Stimulated activated effector memory CD8-positive, alpha-beta T cell treated with anti-CD3 and anti-CD28 coated beads, Interleukin-12 subunit alpha, Interleukin-12 subunit beta, amount 100 ng/mL, for 72 hours (primary cell): ENCODE measurements around the gene C7orf57.

Experiments
- ATAC-seq: fragments of 150-1000 bp; cut with Tn5 transposase; 2 replicates; pipeline ENCODE4 v1.10.0; 2021
- DNase-seq, 2 donors: peaks; one replicate each; pipeline ENCODE4 v3.0.0; 2021 to 2022; ENCODE audit warnings: low spot score in 2 of 2
- H3K27ac Mint-ChIP-seq: one replicate; pipeline ENCODE4 v1.8.0; 2022; ENCODE audit warnings: mild to moderate bottlenecking, mixed read lengths
- H3K36me3 Mint-ChIP-seq: one replicate; pipeline ENCODE4 v1.8.0; 2022; ENCODE audit warnings: mild to moderate bottlenecking, mixed read lengths
- H3K4me1 Mint-ChIP-seq: one replicate; pipeline ENCODE4 v1.8.0; 2022; ENCODE audit warnings: mixed read lengths
- H3K4me3 Mint-ChIP-seq: one replicate; pipeline ENCODE4 v1.8.0; 2022; ENCODE audit warnings: mild to moderate bottlenecking, mixed read lengths
- H3K9me3 Mint-ChIP-seq: one replicate; pipeline ENCODE4 v1.8.0; 2022; ENCODE audit warnings: mixed read lengths

The C7orf57 gene

DNA sequence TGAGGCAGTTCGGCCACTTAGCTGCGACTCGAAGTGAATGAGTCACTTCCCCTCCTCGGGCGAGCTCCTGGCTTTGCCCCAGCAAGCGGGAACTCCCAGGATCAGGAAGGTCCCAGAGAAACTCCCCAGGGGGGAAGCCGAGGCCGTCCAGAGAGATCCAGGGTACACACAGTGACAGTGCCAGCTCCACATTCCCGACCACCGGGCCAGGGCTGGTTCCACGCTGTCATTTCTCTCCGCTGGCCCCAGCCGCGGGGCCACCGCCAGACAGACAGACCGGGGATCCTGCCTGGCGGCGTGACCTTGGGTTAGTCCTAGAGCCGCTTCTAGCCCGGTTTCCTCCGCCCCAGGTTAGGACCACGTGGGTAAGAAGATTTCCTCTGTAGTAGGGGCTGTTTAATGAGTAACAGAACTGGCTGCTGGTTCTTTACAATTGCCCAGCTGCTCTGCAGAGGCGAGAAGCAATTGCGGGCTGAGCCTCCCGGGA, 53.3 kb downstream of the C7orf57 start:
- DNase-seq, result peak; percentile 77 to 93
- peaks cover 65% of the 10 kb centered on the region for H3K36me3 Mint-ChIP-seq
- peaks cover 70% of the 10 kb centered on the region for H3K4me1 Mint-ChIP-seq
- peak overlapping the region; percentile 78 for H3K4me3 Mint-ChIP-seq
- peak; percentile 80 for ATAC-seq
- peak overlapping the region; percentile 96 for H3K27ac Mint-ChIP-seq
- H3K9me3 Mint-ChIP-seq, result no peaks in the 10 kb centered on the region

DNA sequence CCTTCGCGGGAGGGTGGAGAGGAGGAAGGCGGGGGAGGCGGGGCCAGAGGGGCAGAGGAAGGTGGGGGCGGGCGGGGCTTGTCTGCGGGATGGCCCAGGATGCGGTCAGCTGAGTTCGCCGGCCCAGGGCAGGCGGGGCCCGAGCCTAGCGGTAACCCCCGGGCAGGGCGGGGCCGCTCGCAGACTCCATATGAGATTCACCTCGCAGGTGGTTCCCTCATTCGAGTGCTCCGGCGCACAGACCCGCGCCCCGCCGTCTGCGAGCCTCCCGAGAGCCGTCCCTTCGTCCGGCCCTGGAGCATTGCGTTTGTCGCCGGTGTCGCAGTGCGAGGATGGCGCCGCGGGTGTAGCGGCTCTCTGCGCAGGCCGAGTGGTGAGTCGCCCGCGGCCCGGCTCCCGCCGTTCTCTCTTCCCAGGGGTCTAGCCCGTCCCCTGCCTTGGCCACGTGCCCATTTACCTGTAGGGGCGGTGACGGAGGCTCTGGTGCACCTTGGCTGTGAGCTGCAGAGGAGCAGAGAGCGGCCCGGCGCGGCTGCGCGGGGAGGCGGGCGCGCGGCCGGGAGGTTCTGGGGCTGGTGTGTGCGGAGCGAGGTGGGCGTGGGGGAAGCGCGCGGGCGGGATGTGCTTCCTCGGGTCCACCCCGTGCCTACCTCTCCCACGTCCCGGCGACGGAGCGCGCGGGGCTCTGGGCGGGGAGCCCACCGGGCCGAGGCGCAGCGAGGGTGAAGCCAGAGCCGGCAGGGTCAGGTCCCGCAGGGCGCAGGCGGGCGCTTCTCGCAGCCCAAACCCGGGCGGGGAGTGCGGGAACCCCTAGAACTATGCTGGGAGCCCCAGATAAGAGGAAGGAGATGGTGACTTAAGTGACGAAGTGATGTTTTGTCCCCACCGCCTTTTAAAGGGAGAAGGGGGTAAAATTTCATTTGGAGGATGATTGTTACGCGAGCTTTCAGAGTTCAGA, 54.0 kb downstream of the C7orf57 start, which contains the start of gene UPP1:
Gene UPP1 (plus strand): TSS at position 220 of the 958 bp plus-strand sequence. CDS start 5,519 bp downstream, outside the sequence.
- peak; percentile 80 for ATAC-seq
- DNase-seq, result no peak
- H3K4me3 Mint-ChIP-seq, result peak within 1 kb of the TSS; percentile 78
- peaks cover 74% of the 10 kb centered on the region for H3K4me1 Mint-ChIP-seq
- no peaks in the 10 kb centered on the region for H3K9me3 Mint-ChIP-seq
- peaks cover 68% of the 10 kb centered on the region for H3K36me3 Mint-ChIP-seq
- H3K27ac Mint-ChIP-seq, result peak within 1 kb of the TSS; percentile 96

DNA sequence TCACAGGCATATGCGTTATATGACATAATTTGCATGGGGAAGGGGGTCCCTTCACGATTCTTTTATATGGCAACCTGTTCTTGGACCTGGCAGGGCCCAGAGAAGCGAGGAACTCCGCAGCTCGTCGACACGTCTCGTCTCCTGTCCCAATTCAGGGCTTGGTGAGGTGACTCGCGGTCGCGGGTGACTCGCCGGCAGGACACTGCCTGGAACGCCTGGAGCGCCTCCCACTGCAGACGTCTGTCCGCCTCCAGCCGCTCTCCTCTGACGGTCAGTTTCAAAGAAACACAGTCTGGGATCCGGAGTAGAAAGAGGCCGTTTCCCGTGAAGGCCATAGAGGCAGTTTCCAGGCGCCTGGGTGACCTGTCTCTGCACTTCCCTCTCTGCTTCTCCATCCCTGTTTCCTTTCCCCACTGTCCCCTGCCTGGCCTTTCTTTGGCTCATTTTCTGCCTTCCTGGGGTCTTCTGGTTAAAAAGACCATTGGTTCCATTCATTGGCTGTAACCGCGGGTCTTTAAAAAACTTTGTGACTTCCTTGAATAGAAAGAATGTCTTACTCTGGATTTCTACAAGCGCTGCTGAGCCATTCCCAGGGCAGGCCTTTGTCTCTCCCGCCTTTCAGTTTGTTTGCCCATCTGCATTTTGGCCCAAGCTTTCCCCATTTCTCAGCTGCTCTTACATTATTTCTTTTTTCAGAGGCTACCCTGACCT, 54.9 kb downstream of the C7orf57 start:
- peak overlapping the region; percentile 78 for H3K4me3 Mint-ChIP-seq
- no peaks in the 10 kb centered on the region for H3K9me3 Mint-ChIP-seq
- peaks cover 70% of the 10 kb centered on the region for H3K36me3 Mint-ChIP-seq
- DNase-seq, result peak in 1 of 2 donors; percentile 52
- peak overlapping the region; percentile 96 for H3K27ac Mint-ChIP-seq
- ATAC-seq, result no peak
- H3K4me1 Mint-ChIP-seq, result peaks cover 74% of the 10 kb centered on the region

DNA sequence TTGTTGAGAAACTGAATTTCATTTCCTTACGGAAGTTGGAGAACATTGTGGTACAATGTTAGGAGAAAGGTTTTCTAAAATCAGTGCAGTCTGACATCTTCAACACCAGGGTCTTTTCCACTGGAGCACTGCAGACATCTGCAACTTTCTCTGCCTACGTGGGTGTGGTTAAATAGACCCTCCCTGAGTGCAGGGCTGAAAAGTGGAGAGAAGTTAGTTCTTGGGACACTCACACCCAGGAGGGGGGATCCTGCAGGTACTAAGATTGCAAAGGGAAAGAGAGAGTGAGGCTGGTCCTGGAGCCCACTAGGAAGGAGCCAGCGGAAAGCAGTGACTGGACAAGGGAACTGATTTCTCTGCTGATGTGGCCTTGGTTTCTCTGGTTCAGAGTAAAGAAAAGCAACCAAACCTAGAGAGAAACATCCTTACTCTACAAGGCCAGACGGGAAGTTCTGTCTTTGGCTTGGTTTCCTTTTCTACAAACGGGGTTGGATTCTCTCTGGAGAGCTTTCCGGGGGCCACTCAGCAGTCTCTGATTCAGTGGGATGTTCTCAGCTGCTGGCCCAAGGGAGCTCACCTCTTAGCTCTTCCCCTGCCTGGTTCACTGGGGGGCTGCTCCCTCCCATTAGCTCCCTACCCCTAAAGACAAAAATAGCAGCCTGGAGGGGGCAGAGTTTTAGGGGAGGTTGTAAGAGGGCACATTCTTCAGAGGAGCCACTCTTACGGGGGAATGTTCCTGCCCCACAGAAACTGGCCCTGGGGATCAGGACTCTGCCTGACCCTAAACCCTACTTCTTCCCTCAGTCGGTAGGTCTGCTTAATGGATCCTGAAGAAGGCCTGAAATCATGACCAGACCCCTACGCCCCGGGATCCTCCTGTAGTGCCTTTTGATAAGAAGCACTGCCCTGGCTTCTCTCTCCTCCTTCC, 56.4 kb downstream of the C7orf57 start:
- Mint-ChIP-seq H3K27ac (peak overlapping the region; percentile 96), H3K9me3 (no peaks in the 10 kb centered on the region), H3K36me3 (peaks cover 85% of the 10 kb centered on the region), H3K4me3 (peak overlapping the region; percentile 78), H3K4me1 (peaks cover 73% of the 10 kb centered on the region)
- peak in 1 of 2 donors; percentile 48 for DNase-seq
- ATAC-seq, result no peak

DNA sequence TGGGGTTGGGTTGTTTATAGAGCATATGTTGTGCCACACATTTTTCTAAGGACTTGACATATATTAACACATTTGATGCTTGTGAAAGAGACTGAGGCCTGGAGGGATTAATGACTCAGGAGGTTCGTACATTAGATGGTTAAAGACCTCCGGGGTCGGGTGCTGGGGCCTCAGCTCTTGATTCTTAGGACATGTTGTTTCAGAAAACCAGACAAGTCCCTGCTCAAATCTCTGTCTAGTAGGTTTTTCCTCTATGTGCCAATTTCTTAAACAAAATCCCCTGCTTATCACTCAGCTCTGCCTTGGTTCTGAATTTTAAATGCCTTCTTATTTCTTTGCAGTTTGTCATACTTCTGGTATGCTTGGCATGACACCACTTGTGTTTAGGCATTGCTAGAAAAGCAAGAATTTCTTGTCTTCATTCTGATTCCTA, 59.5 kb downstream of the C7orf57 start:
- Mint-ChIP-seq H3K27ac (peak overlapping the region; percentile 96), H3K4me3 (peak overlapping the region; percentile 78), H3K4me1 (peaks cover 97% of the 10 kb centered on the region), H3K9me3 (no peaks in the 10 kb centered on the region), H3K36me3 (peaks cover 100% of the 10 kb centered on the region)
- no peak for ATAC-seq
- DNase-seq, result no peak

DNA sequence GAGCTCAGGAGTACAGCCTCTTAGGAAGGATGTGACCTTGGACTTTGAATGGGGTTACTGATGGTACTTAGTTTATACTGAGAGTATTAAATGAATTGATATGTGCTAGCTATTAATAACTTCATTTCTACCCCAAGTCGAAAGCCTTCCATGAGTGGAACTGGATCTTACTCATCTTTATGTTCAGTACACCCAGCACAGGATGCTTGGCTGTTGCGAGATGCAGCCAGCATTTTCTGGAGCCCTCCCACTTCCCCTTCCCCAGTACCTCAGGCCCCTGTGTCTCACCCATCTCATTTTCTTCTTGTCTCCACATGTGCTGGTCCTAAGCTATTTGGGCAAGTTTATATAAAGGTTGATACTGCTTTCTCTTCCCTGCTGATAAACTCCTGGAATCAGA, 60.9 kb downstream of the C7orf57 start:
- Mint-ChIP-seq H3K4me1 (peaks cover 84% of the 10 kb centered on the region), H3K36me3 (peaks cover 100% of the 10 kb centered on the region), H3K4me3 (peak overlapping the region; percentile 78), H3K9me3 (no peaks in the 10 kb centered on the region), H3K27ac (peak overlapping the region; percentile 96)
- ATAC-seq, result peak; percentile 67
- peak in 1 of 2 donors; percentile 55 for DNase-seq

DNA sequence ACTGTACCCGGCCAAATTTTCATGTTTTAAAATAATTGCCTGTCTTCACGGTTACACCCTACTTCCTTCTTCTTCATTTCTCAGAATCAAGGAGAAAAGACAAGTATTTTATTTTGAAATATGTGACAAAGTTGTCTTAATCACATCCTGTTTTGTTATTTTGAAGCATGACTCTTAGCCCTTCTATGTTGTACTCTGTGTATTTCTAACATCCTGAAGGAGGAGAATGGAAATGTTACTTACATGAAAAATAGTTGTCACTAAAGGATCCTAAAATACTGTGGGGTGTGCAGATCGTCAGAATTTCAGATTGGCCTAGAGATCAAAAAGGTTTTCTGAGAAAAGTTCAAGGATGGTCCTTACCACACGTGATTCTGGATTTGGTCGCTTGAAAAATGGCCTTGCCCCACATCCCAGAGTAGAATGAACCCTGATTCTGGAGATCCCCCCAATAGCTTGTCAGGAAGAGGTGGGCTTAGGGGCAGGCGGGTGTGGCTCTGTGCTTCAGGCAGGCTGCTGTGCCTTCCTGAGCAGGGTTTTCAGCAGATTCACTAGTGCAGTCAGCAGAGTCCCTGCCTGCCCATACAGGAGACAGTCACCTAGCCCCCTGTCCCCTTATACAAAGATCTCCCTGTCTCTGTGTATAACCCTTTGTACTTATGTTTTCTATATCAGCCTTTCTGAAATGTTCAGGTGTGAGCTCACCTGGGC, 62.3 kb downstream of the C7orf57 start:
- DNase-seq (no peak), ATAC-seq (peak; percentile 76)
- Mint-ChIP-seq H3K36me3 (peaks cover 100% of the 10 kb centered on the region), H3K9me3 (no peaks in the 10 kb centered on the region), H3K4me1 (peaks cover 80% of the 10 kb centered on the region), H3K4me3 (peak overlapping the region; percentile 78), H3K27ac (peak overlapping the region; percentile 96)

- no peak for ATAC-seq
- no peak for DNase-seq
- Mint-ChIP-seq H3K9me3 (no peaks in the 10 kb centered on the region), H3K27ac (peak overlapping the region; percentile 96), H3K36me3 (peaks cover 100% of the 10 kb centered on the region), H3K4me1 (peaks cover 70% of the 10 kb centered on the region), H3K4me3 (peak overlapping the region; percentile 78)
Observed at GRCh38 chr7:48098846-48099245, 63.5 kb downstream of the C7orf57 start.

DNA sequence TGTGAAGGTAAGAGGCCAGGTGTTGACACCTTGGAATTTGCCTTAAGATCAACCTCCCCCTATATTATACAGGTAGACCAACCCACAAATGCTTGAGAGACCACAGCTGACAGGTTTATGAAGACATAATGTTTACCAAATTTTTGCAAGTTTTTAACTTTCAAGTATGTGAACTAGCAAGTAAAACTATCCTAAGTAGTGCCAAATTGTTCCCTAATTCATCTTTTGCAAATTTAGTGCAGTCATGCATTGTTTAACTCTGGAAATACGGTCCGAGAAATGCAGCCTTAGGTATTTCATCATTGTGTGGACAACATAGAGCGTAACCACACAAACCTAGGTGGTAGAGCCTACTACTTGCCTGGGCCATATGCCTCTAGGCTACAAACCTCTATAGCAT, 64.4 kb downstream of the C7orf57 start:
- no peak for ATAC-seq
- DNase-seq, result no peak
- H3K27ac Mint-ChIP-seq, result peak overlapping the region; percentile 96
- H3K4me3 Mint-ChIP-seq, result peak overlapping the region; percentile 78
- peaks cover 64% of the 10 kb centered on the region for H3K4me1 Mint-ChIP-seq
- peaks cover 100% of the 10 kb centered on the region for H3K36me3 Mint-ChIP-seq
- no peaks in the 10 kb centered on the region for H3K9me3 Mint-ChIP-seq

DNA sequence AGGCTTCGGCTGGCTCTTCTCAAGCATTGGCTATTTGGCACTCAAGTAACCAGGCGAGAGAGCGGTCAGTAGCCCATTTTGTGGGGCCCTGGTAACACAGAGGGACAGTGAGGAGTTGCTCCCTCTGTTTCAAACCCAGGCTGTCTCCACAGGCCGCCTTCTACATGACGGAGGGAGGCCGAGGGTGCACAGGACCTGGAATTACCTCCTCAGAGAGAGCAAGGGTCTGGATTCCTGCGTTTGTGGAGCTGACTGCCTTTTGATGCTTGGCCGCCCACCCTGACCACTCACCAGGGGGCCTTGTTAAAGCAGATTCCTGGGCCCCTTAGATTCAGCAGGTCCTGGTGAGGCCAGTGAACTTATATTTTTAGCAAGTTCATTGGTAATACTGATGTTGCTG, 66.0 kb downstream of the C7orf57 start:
- peaks cover 100% of the 10 kb centered on the region for H3K36me3 Mint-ChIP-seq
- H3K9me3 Mint-ChIP-seq, result no peaks in the 10 kb centered on the region
- no peak overlapping the region for H3K4me3 Mint-ChIP-seq

DNA sequence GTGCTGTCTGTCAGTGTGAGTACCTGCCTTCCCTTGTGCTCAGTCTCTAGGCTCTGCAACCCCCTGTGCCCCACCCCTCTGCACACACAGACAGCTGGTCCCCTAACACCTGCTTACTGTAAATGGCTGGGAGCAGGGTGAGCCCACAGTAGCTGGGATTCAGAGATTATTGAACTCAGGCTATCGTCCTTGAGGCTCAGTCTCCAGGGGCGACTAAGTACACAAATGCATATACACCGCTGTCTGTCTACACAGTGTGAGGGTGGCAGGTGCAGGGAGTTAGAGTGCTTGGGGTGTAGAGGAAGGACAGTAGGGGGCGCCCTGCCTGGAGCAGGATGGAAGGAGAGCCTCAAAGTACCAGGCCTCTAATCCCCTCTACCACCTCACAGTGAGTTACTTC, 66.6 kb downstream of the C7orf57 start:
- Mint-ChIP-seq H3K4me1 (peaks cover 46% of the 10 kb centered on the region), H3K36me3 (peaks cover 100% of the 10 kb centered on the region), H3K27ac (peak overlapping the region; percentile 89), H3K9me3 (no peaks in the 10 kb centered on the region), H3K4me3 (no peak overlapping the region)
- DNase-seq, result peak in 1 of 2 donors; percentile 56
- ATAC-seq, result no peak

More for the DNA sequence above, 66.0 kb downstream of the C7orf57 start:
- ATAC-seq (no peak), DNase-seq (peak in 1 of 2 donors; percentile 35)
- Mint-ChIP-seq H3K27ac (no peak overlapping the region), H3K4me1 (peaks cover 53% of the 10 kb centered on the region)

GRCh38 chr7:48102530-48102929, 67.2 kb downstream of the C7orf57 start:
- H3K9me3 Mint-ChIP-seq, result no peaks in the 10 kb centered on the region
- peaks cover 41% of the 10 kb centered on the region for H3K4me1 Mint-ChIP-seq
- DNase-seq (peak in 1 of 2 donors; percentile 41), ATAC-seq (no peak)
- peaks cover 100% of the 10 kb centered on the region for H3K36me3 Mint-ChIP-seq
- H3K27ac Mint-ChIP-seq, result peak overlapping the region; percentile 89
- H3K4me3 Mint-ChIP-seq, result no peak overlapping the region

- Mint-ChIP-seq H3K36me3 (peaks cover 100% of the 10 kb centered on the region), H3K4me1 (peaks cover 33% of the 10 kb centered on the region), H3K4me3 (no peak overlapping the region), H3K9me3 (no peaks in the 10 kb centered on the region), H3K27ac (peak overlapping the region; percentile 73)
- no peak for ATAC-seq
- DNase-seq, result no peak
Observed at GRCh38 chr7:48105045-48105444, 69.7 kb downstream of the C7orf57 start.
